ENCODE measurements around the gene DENND1B.

Gene DENND1B

DNA sequence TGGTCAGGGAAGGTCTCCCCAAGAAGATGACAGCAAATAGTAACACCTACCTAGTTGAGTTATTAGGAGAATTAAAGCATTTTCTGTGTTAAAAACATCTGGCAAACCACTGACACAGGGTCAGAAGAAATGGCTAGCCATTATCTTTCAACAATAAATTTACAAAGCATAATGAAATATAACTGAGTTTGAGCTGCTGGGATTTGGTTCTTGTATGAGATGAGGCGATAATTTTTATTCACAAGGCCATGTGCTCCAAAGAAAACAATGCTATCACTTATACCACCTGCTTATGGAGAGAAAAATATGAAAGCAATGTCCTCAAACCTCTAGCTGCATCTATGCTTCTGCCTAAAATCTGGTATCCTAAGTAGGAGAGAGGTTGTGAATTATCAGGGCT lies 304.9 kb downstream of the DENND1B start:
- H3K9me3 Mint-ChIP-seq, result no peaks in the 10 kb centered on the region
- no peak for DNase-seq
- H3K27me3 Mint-ChIP-seq, result peaks cover 0 to 11% of the 10 kb centered on the region in 2 donors
- peaks cover 4 to 5% of the 10 kb centered on the region in 2 donors for H3K4me1 Mint-ChIP-seq
- H3K27ac Mint-ChIP-seq, result no peak overlapping the region
- H3K4me3 Mint-ChIP-seq, result no peak overlapping the region
- ATAC-seq (replicated peaks), result no peak
- no peaks in the 10 kb centered on the region for H3K36me3 Mint-ChIP-seq

DNA sequence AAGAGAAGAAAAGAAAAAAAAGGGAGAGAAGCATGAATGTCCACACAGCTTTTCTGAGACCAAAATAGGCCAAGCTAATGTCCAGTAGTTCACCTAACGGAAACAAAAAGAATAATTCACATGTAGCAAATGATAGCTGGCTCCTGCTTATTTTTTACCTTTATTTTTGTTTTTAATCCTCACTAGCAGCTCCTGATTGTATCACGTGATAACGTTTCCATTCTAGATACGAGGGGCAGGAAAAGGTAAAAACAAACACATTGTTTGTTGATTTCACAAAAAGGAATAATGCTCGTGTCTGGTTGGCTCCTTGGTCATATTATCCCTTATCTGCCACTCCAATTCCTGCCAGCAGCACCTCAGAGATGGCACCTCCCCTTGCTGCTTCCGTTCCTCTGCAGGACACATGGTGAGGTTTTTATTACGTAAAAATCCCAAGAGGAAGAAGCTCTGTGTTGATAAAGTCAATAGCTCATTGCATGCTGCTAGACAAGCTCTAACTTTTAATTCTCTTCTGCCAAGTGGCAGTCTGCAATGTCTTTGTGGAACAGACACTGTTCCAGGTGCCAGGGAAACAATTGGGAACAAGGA lies 305.6 kb downstream of the DENND1B start:
- Mint-ChIP-seq H3K9me3 (no peaks in the 10 kb centered on the region), H3K27me3 (peaks cover 0 to 11% of the 10 kb centered on the region in 2 donors), H3K36me3 (no peaks in the 10 kb centered on the region), H3K4me1 (peaks cover 4 to 5% of the 10 kb centered on the region in 2 donors), H3K27ac (no peak overlapping the region), H3K4me3 (no peak overlapping the region)
- ATAC-seq (replicated peaks), result no peak
- no peak for DNase-seq

DNA sequence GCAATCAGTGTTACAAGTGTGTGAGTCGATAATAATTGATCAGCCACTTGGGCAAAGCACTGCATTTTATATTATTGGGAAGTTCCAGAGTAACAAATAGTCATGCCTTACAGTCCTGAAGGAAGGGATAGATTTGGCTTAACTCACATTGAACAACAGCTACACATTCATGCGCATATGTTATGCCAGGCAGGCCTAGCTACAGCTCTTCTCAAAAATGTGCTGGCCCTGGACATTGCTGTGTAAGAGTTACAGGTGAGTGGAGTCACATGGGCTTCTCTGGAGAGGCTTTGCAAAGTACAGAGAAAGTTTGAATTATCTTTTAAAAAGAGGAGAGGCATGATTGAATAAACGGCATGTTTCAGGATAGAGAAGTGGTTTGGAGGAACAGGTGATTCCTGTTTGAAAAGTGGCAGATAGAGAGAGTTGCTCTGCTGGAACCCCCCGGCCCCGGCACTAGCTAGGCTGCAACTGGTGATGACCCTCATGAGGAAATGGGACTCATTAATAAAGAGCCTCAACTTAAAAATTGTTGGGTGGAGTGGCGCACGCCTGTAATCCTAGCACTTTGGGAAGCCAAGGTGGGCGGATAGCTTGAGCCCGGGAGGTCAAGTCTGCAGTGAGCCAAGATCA lies 306.6 kb downstream of the DENND1B start:
- Mint-ChIP-seq H3K9me3 (no peaks in the 10 kb centered on the region), H3K27me3 (peaks cover 0 to 11% of the 10 kb centered on the region in 2 donors), H3K27ac (no peak overlapping the region), H3K36me3 (no peaks in the 10 kb centered on the region), H3K4me3 (no peak overlapping the region), H3K4me1 (peaks cover 4 to 5% of the 10 kb centered on the region in 2 donors)
- ATAC-seq (replicated peaks) (no peak), DNase-seq (no peak)

DNA sequence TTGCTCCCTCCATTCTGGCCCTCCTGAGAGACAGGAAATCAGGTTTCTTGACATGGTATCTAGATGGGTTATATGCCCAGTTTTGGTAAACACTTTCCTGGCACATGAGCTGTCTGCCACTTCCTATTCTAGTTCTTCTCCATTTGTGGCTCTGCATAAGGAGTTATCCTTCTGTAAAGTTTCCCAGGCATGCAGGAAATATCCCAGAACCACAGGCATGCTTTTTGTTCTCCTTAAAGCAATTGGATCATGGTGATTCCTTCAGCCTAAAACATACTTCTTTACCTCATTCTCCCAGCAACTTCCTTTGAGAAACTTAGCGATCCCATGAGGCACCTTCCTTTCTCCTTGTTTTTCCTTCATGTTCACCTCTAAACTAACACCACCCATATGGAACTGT lies 307.4 kb downstream of the DENND1B start:
- no peak for DNase-seq
- Mint-ChIP-seq H3K9me3 (no peaks in the 10 kb centered on the region), H3K27ac (no peak overlapping the region), H3K4me3 (no peak overlapping the region), H3K27me3 (peaks cover 0 to 11% of the 10 kb centered on the region in 2 donors), H3K36me3 (no peaks in the 10 kb centered on the region), H3K4me1 (peaks cover 4 to 5% of the 10 kb centered on the region in 2 donors)
- ATAC-seq (replicated peaks), result no peak

DNA sequence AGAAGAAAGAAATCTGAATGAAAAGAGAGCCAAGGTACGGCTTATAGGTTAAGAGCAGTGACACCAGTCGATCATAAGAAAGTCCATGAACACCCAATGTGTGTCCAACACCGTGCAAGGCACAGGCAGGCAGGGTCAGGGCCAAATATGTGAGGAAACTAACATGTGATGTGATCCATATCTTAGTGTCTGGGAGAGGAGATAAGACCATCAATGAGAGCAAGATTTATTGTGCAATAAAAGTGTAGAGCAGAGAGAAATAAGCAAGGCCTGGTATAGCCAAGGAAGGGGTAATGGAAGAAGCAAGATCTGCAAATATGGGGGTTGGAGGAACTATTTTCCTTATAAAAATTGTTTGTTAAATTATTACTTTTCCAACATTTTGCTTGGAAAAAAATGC lies 308.5 kb downstream of the DENND1B start:
- H3K9me3 Mint-ChIP-seq, result no peaks in the 10 kb centered on the region
- no peaks in the 10 kb centered on the region for H3K36me3 Mint-ChIP-seq
- no peak for DNase-seq
- peaks cover 4 to 5% of the 10 kb centered on the region in 2 donors for H3K4me1 Mint-ChIP-seq
- no peak overlapping the region for H3K4me3 Mint-ChIP-seq
- no peak for ATAC-seq (replicated peaks)
- H3K27ac Mint-ChIP-seq, result no peak overlapping the region
- H3K27me3 Mint-ChIP-seq, result peaks cover 0 to 11% of the 10 kb centered on the region in 2 donors

DNA sequence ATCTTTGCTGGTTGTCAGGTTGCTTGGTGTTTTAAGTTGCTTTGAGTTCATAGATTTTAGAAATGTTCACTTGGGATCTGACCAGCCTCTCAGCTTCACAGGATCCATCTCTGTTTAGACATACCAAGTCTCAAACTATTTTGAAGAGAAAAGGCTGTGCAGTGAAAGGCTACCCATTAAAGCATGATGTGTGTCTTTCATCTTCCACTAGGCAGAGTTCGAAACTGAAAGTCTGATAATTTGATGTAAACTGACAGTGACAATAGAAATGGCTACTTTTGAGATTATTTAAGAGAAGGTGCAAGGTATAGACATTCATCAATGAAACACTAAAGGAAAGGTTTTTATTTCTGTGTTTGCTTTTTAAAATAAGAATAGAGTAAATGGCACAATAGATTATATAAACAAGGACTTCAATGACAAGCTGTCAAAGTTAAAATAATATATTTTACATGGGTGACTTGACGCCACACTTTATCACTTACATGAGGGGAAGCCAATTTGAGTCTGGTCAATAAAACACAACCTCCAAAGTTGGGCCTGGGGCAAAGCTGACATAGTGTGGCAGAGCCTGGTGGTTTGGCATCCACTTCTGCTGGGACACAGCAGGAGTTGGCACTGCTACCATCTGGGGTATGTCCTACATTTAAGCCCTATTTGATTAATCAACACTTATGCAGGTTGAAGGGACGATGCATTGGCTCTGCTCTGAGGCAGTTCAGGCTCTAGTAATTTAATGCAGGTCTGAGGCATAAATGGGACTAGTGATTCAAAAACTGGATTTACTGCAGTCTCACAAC lies 309.6 kb downstream of the DENND1B start:
- H3K27me3 Mint-ChIP-seq, result peaks cover 0 to 11% of the 10 kb centered on the region in 2 donors
- no peak overlapping the region for H3K4me3 Mint-ChIP-seq
- peaks cover 4 to 5% of the 10 kb centered on the region in 2 donors for H3K4me1 Mint-ChIP-seq
- no peak overlapping the region for H3K27ac Mint-ChIP-seq
- H3K36me3 Mint-ChIP-seq, result no peaks in the 10 kb centered on the region
- no peaks in the 10 kb centered on the region for H3K9me3 Mint-ChIP-seq
- ATAC-seq (replicated peaks) (no peak), DNase-seq (no peak)

DNA sequence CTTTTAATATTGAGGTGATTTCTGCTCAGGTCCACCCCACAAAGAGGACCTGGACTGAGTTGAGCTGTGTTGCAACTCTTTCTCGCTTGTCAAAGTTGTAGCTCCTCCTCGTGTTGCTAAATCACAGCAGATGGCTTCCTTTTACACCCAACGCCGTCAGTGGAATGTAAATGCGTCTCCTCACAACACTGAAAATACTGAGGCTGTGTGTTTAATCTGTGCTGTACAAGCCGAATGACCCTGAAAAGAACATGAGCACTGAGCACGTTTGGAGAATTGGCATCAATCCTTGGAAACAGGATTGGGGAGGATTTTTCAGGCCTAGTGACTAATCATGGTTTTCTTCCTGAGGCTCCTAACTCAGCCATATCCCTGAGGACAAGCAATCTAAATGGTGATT lies 311.2 kb downstream of the DENND1B start:
- ATAC-seq (replicated peaks) (no peak), DNase-seq (no peak)
- Mint-ChIP-seq H3K4me1 (no peaks in the 10 kb centered on the region), H3K27me3 (peaks cover 0 to 7% of the 10 kb centered on the region in 2 donors), H3K36me3 (no peaks in the 10 kb centered on the region), H3K4me3 (no peak overlapping the region), H3K9me3 (no peaks in the 10 kb centered on the region), H3K27ac (no peak overlapping the region)

DNA sequence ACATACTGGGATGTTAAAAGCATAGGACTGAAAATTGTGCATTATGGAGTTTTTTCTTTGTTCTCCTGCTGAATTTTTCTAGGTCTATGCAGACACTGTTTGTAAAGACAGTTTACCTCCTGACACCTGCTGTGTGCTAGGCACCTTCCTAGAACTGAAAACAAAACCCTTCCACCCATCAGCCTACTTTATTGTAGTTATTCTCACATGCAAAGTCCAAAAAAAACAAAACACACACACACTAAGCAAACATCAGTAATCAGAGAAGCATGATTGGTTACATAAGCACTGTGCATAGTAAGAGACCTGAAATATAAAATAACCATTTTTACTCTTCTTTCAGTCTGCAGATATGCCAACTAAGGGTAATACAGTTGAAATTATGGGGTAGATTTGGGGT lies 312.1 kb downstream of the DENND1B start:
- Mint-ChIP-seq H3K9me3 (no peaks in the 10 kb centered on the region), H3K4me1 (no peaks in the 10 kb centered on the region), H3K4me3 (no peak overlapping the region), H3K27me3 (no peaks in the 10 kb centered on the region), H3K36me3 (no peaks in the 10 kb centered on the region), H3K27ac (no peak overlapping the region)
- DNase-seq (no peak), ATAC-seq (replicated peaks) (no peak)

DNA sequence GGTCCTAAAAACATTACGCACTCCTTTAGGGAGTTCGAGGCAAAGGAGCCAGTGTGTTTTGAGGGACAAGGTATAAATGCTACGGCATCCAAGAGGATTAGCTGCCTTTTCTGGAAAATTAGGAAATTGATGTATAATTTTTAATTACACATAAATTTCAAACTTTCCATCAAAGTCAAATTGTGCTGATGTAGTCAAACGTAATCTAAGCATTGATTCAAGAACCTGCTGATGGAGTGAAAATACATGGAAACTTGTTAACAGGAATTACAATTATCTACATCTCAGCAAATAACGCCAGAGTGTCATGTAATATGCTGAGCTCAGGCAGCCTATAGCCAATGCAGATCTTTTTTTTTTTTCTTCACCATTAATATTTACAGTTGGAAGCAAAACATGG lies 312.7 kb downstream of the DENND1B start:
- ATAC-seq (replicated peaks), result no peak
- Mint-ChIP-seq H3K36me3 (no peaks in the 10 kb centered on the region), H3K27me3 (no peaks in the 10 kb centered on the region), H3K4me1 (no peaks in the 10 kb centered on the region), H3K9me3 (no peaks in the 10 kb centered on the region), H3K27ac (no peak overlapping the region), H3K4me3 (no peak overlapping the region)
- DNase-seq, result no peak

All from stimulated activated naive B cell treated with anti-CD40 and anti-IgM and Interleukin-4, amounts not matched to agents 10 μg/mL and 1 μg/mL and 100 μg/mL, for 72 hours (primary cell).